ENCODE measurements around the gene DNAJC27.

DNAJC27 gene

GRCh38 chr2:24913911-24914310 is 57.8 kb downstream of the DNAJC27 start:
- TF ChIP-seq GATA2 (IDR thresholded peaks at IDR 0.05; ENCODE audit: low read depth, low read length) = no peak
- TF ChIP-seq GATA3 (IDR thresholded peaks at IDR 0.05; ENCODE audit: low read depth, low read length) = no peak

GRCh38 chr2:24912986-24913385 is 58.8 kb downstream of the DNAJC27 start:
- TF ChIP-seq GATA2 (IDR thresholded peaks at IDR 0.05; ENCODE audit: low read depth, low read length) = no peak

- TF ChIP-seq GATA2 (IDR thresholded peaks at IDR 0.05; ENCODE audit: low read depth, low read length) (no peak), GATA3 (IDR thresholded peaks at IDR 0.05; ENCODE audit: low read depth, low read length) (no peak)
Observed at GRCh38 chr2:24912523-24912922, 59.2 kb downstream of the DNAJC27 start.

DNA sequence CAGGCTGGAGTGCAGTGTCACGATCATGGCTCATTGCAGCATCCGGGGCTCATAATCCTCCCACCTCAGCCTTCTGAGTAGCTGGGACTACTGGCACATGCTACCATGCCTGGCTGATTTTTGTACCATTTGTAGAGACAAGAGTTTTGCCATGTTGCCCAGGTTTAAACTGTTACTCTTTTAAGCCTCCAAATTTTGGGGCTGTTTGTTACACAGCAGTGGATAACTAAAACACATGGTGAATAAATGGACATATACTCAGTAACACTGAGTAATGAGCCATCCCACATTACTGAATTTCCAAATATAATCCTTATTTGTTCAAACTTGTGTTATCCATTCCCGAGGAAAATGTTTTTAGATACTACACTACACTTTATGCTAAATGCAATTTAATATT is 61.5 kb downstream of the DNAJC27 start:
- TF ChIP-seq GATA3 (IDR thresholded peaks at IDR 0.05; ENCODE audit: low read depth, low read length) (no peak), GATA2 (IDR thresholded peaks at IDR 0.05; ENCODE audit: low read depth, low read length) (no peak)

DNA sequence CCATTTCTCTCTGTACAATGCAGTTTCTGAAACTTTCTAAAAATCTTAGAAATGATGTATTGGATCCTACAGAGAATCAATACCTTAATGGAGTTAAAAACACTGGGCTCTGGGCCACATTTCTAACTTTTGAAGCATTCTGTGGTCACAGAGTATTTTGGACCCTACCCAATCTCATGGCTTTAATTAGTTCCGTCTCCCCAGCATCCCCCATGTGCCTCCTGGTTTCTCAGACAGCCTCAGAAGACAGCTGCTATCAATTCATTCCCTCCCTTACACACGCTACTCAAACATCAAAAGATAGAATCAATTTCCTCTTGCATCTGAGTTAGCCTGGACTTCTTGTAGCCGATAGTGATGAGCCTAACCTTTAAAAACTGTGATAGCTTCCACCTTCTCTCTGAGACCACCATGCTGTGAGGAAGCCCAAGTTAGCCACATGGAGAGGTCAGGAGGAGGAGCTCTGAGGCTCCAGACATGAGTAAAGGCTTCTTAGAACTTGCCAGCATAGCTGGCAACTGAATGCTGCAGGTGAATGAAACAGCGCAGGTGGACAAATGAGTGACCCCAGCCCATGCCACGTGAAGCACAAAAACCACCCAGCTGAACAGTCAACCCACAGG is 62.1 kb downstream of the DNAJC27 start:
- TF ChIP-seq GATA3 (IDR thresholded peaks at IDR 0.05; ENCODE audit: low read depth, low read length) = no peak
- no peak for TF ChIP-seq GATA2 (IDR thresholded peaks at IDR 0.05; ENCODE audit: low read depth, low read length)

DNA sequence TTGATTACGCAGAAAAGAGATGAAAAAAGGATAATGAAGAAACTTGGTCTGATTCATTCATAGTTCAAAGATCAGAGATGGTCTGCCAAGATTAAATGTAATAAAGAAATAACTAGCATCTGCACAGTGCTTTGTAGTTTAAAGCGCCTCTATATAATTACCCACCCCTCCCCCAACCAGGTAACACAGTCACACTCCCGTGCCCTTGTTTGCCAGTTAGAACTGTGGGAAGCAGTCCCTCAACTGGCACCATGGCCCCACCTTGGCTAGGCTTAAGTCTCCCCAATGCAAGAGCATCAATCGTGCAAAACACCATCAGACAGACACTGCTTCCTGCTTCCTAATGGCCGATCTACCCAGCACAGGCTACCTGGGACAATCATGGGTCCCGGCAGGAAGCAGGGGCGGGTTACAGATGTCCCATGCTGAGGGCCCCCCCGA is 63.3 kb downstream of the DNAJC27 start:
- no peak for TF ChIP-seq GATA2 (IDR thresholded peaks at IDR 0.05; ENCODE audit: low read depth, low read length)
- TF ChIP-seq GATA3 (IDR thresholded peaks at IDR 0.05; ENCODE audit: low read depth, low read length) = no peak

GRCh38 chr2:24907116-24907515 is 64.6 kb downstream of the DNAJC27 start:
- TF ChIP-seq GATA2 (IDR thresholded peaks at IDR 0.05; ENCODE audit: low read depth, low read length) (no peak), GATA3 (IDR thresholded peaks at IDR 0.05; ENCODE audit: low read depth, low read length) (no peak)

- TF ChIP-seq GATA2 (IDR thresholded peaks at IDR 0.05; ENCODE audit: low read depth, low read length) (no peak), GATA3 (IDR thresholded peaks at IDR 0.05; ENCODE audit: low read depth, low read length) (no peak)
Observed at GRCh38 chr2:24906466-24906865, 65.3 kb downstream of the DNAJC27 start.

DNA sequence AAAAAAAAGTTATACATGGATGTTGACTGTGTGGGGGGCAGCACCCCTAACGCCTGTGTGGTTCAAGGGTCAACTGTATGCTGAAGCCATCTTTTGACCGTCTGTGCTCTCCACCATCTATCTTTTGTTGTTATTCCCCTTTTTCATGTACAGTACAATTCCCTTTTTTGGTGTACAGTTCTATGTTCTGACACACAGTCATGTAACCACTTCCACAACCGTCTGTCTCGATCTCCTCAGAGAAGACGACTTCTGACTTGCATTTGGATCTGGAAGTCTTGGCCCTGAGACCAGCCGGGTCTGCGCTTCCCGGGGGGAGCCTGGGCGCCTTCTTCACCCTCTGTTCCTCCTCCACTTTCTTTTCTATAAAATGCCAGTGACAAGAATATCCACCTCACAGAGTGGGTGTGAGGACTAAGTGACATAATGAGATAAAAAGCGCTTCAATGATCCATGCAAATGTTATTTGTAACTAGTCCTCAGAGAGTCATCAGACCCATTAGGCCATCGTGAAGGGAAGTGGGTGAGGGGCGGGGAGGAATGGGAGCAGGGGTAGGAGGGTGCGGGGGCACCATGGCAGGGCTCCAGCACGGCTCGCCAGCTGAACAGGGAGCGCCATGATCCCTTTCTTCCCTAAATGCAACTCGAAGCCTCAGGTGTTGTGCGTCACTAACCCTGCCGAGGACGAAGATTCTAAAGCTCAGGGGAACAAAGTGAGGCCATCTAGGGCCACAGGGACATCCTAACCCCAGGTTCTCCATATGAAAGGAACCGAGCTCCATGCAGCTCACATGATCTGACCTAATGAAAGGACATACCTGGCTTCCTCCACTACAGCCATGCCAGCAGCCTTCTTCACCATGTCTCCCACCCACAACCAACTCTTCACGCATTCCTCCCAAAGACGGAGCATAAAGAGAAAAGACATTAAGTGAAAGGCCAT is 68.3 kb downstream of the DNAJC27 start:
- TF ChIP-seq GATA2 (IDR thresholded peaks at IDR 0.05; ENCODE audit: low read depth, low read length) (no peak), GATA3 (IDR thresholded peaks at IDR 0.05; ENCODE audit: low read depth, low read length) (no peak)

GRCh38 chr2:24899361-24899910 is 72.3 kb downstream of the DNAJC27 start:
- TF ChIP-seq GATA3 (IDR thresholded peaks at IDR 0.05; ENCODE audit: low read depth, low read length) = no peak
- TF ChIP-seq GATA2 (IDR thresholded peaks at IDR 0.05; ENCODE audit: low read depth, low read length) = no peak

DNA sequence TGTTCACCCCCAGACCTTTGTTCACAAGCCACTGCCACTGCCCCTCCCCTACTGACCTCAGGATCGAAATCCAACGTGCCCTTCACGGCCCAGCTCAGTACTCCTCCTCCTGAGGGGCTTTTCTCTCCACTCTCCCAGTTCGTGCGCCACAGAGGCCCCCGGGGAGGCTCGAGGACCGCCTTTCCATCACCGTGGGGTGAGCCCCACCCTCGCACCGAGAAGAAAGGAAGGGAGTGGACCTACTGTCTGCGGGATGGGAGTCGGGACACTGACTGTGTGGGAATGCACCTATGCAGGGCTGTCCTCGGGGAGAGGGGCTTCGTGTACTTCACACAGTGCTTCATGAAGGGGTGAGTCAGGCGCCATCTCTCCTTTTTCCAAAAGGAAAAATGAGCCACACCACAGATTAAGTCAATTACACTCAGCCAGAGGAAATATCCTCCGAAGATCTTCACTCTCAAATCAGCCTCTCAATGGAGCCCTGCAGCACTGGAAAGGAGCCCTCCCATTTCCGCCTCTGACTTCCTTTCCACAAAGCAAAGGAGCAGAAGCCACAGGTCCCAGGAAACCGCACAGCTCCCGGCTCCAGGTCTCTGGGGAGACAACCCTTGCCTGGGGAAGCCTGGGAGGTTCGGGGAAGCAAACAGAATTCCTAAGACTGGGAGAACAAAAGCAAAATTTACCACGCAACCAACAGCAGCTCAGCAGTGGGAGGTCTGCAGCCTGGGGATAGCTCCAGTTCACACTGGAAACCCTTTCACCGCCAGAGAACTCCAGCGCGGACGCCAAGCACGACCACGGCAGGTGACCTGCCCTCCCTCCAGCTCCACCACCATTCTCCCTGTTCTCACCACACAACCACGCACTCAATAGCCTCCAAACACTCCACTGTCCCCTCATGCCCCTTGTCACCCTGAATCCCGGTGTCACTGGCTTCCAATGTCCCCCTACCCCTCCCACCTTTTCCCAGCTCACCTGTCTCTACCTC is 73.3 kb downstream of the DNAJC27 start:
- no peak for TF ChIP-seq GATA3 (IDR thresholded peaks at IDR 0.05; ENCODE audit: low read depth, low read length)
- TF ChIP-seq GATA2 (IDR thresholded peaks at IDR 0.05; ENCODE audit: low read depth, low read length) = no peak

DNA sequence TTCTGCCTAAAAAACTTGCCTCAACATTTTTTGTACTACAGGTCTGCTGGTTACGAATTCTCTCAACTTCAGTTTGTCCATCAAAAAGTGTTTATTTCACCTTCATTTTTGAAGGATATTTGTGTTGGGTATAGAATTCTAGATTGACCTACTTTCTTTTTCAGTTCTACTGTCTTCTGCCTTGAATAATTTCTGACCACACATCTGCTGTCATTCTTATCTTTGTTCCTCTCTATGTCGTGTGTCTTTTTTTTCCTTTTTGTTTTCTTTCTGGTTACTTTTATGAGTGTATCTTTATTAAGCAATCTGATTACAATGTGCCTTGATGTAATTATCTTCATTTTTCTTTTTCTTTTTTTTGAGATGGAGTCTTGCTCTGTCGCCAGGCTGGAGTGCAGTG is 77.0 kb downstream of the DNAJC27 start:
- TF ChIP-seq GATA2 (IDR thresholded peaks at IDR 0.05; ENCODE audit: low read depth, low read length) (no peak), GATA3 (IDR thresholded peaks at IDR 0.05; ENCODE audit: low read depth, low read length) (no peak)

- TF ChIP-seq GATA3 (IDR thresholded peaks at IDR 0.05; ENCODE audit: low read depth, low read length) = no peak
- TF ChIP-seq GATA2 (IDR thresholded peaks at IDR 0.05; ENCODE audit: low read depth, low read length) = no peak
Observed at GRCh38 chr2:24893934-24894333, 77.8 kb downstream of the DNAJC27 start.
